Activated CD4-positive, CD25-positive, alpha-beta regulatory T cell treated with anti-CD3 and anti-CD28 coated beads, Interleukin-2, amount 50 U/mL, for 72 hours (primary cell): ENCODE measurements around the gene MEIS1.
"Not testable (repeated sequence)": the region's sequence is repeated elsewhere in the genome, so short reads cannot be mapped to it uniquely, and the experiment has no call there.

Experiments used
- DNase-seq: peaks from one replicate; pipeline ENCODE4 v3.0.0; 2021

The MEIS1 gene

DNA sequence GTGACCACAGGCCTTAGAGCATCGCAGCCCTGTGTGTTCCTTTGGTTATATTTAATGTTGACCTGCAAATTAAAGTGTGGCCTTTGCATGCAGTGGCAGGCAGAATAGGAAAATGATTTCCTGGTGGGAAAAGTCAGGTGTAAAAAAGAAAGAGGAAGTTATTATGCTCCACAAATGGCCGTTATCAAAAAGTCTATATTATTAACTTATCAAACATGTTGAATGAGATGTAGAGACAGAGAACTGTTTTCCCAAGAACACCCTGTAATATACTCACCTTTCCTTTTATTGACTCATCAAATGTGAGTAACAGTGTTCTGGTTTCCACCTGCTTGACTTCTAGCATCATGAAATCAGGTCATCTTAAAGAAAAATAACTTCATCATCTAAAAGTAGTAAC, 35.3 kb downstream of the MEIS1 start:
- DNase-seq, result no peak

DNA sequence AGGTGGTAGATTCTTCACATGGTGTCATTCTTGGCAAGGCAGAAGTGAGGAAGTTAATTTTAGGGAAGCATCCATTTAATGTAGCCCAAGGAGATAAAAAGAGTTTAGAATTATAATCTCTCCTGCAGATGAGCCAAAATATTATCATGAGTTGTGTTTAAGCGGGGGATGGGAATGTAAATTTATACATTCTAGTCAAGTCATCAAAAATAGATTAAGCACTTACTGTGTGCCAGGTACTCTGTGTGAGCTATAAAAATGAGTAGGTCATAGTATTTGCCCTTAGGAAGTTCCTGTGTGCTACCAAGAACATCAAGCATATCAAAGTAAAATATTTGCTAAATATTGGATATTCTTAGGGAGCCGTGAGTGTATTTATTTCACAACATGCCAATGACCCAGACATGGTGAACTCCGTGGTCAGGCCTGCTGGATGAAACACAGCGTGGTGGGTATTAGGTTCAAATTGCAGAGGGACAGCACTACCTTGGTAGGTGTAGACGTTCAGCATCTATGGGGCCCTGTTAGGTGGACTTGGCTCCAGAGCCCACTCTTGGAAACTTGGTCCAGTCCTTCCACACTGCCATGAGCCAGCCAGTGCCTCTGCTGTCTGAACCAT, 37.4 kb downstream of the MEIS1 start:
- no peak for DNase-seq

DNA sequence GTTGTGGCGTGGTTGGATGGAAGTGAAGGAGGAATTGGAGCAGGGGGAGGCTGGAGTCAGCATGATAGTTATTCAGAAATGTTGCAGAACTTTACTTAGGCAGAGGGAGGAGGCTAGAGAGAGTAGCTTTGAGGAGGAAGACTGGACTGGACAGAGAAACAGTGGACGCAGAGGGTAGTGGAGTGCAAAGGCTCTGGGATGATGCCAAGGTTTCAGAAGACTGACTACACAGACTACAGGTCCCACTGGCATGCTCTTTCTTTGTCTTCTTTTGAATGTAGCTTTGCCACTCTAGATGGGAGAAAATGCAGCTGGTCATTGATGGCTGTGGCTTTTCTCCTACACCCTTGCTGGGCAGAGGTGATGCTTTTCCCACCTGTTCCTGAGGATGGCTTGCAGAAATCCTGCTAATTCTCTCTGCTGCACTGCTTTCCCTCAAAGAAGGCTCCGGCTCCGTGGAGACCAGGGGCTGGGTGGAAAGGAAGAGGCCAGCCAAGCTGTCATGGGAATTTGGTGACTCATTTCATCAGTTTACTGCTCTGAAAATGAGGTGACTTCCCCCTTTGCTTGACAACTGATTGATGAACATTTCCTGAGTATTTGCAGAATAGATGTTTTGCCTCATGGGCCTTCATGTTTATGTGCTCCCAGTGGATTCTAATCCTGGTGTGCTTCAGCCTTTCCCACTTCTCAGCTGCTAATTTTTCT, 42.4 kb downstream of the MEIS1 start:
- no peak for DNase-seq

DNA sequence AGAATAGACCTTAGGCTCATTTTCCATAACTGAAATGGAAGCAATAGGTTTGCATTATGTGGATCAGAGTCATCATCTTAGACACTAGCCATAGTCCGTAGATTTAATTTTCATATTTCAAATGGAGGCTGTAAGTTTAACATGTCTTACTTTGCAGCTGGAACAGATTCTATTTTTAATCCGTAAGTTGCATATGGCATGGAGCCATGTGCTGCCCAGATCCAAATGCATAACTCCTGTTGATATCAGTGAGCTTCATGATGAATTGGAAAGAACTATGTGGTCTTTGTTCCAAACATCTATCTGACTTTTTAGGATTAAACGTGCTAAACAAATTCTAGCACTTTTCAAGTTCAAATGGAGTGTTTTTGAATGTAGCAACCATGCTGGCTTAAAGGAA, 43.4 kb downstream of the MEIS1 start:
- no peak for DNase-seq

DNA sequence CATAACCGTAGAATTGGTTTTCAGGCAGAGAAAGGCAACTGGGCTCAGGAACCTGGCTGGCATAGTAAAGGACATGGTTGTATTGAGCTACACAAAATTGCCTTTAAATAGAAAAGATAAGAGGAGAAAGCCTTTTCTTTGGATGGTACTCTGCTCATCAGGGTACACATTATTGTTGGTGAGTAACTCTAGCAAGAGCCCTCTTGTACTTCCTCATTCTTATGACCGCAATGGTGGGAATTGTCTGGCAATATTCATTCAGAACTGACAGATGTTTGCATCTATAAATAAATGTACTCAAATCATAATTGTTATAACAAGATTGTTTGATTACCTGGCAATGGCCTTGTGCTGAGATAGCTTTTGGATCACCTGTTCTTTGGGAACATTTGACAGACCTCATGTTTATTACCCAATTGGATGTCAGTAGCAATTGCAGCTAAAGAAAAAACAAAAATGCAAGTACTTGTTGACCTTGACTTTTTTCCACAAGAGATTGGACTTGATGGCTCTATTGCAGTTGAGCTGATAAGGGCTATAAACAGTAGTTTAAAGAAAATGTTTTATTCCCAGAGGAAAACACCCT, 43.9 kb downstream of the MEIS1 start:
- no peak for DNase-seq

DNA sequence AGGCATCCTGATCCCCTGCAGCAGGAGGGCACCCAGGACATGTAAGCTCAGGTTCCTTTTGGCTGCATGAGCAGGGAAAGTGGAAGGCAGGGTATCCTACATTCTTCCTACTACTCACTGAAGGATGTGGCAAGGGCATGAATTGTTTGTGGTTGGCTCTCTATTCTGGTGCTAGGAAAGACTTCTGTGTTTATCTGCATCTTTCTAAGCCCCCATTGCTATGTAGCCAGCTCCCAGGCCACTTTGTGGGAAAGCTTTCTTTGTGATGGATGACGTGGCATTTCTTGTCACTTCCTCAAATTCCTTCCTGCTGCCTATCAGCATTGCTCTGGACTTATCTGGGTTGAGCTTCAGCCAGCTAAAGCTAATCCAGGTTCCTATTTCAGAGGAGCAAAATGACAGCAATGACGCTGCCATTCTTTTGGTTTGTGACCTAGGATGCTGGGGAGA, 46.2 kb downstream of the MEIS1 start:
- DNase-seq, result no peak

DNA sequence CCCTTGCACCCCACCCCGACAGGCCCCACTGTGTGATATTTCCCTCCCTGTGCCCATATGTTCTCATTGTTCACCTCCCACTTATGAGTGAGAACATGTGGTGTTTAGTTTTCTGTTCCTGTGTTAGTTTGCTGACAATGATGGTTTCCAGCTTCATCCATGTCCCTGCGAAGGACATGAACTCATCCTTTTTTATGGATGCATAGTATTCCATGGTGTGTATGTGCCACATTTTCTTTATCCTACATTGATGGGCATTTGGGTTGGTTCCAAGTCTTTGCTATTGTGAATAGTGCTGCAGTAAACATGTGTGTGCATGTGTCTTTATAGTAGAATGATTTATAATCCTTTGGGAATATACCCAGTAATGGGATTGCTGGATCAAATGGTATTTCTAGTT, 50.3 kb downstream of the MEIS1 start:
- not testable (repeated sequence) for DNase-seq

DNA sequence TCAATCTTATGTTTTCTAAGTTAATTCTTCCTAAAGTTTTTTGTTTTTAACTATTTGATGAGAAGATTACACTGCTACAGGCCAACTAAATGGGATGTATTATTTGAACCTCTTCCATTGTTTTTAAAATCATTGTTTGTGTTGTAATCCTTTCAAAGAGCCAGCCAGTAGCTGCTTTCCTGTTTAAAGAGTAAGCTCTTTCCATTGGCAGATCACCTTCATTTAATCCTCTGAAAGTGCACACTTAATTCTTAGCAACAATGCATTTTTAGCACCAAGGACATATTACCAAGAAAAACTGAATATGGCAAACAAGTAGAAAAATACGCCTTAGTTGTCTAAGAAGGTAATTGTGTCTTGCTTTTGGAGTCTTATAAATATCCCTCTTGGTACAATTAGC, 54.0 kb downstream of the MEIS1 start:
- DNase-seq, result no peak

DNA sequence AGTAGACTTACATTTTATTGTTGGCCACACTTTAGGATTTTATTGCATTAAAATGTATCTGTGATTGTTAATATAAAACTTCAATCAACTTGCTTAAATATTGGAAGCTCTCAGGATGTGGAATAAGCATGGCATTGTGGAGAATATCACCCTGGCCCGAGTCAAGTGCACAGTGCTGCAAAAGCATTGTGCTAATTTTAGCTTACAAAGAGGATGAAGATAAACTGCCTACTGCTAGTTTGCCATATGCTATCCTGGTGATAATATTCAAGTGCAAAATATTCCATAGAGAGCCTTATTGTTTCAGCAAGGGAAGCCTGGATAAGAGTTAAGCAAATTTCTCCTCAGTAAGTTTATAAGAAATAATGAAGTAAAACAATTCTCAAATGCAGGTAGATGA, 54.5 kb downstream of the MEIS1 start:
- DNase-seq, result no peak

DNA sequence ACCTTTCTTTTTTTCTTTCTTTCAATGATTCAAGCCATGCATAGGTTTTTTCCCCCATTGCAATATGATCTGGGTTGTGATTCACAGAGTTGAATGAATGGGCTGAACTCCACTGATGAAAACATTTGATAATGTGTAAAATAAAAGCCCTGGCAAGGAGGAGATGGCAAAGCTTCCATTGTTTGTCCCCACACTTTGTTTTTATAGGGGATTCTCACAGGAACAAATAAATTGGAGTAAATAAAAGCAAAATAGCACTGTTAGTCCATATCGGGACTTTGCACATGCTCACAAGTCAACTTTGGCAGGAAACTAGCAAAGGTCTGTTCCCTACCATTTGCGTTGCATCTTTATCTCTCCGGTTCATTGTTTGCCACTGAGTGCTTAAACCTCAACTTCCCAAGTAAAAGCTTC, 55.7 kb downstream of the MEIS1 start:
- DNase-seq, result no peak

DNA sequence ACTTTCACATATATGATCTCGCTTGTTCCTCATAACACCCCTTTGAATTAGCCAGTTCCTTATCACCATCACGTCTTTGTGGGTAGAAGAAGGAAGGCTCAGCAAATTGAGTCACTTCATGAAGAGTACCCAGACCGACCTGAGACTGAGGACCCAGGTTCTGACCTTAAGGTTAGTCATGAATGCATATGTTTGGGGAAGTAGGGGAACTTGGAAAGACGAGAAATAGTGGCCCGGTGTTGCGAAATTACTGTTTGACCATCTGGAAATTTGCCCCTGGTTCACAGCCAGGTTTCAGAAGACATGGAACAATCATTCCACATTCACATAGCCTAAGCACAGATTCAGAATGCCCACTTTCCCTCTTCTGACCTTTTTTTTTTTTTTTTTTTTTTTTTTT, 59.8 kb downstream of the MEIS1 start:
- DNase-seq, result no peak

DNA sequence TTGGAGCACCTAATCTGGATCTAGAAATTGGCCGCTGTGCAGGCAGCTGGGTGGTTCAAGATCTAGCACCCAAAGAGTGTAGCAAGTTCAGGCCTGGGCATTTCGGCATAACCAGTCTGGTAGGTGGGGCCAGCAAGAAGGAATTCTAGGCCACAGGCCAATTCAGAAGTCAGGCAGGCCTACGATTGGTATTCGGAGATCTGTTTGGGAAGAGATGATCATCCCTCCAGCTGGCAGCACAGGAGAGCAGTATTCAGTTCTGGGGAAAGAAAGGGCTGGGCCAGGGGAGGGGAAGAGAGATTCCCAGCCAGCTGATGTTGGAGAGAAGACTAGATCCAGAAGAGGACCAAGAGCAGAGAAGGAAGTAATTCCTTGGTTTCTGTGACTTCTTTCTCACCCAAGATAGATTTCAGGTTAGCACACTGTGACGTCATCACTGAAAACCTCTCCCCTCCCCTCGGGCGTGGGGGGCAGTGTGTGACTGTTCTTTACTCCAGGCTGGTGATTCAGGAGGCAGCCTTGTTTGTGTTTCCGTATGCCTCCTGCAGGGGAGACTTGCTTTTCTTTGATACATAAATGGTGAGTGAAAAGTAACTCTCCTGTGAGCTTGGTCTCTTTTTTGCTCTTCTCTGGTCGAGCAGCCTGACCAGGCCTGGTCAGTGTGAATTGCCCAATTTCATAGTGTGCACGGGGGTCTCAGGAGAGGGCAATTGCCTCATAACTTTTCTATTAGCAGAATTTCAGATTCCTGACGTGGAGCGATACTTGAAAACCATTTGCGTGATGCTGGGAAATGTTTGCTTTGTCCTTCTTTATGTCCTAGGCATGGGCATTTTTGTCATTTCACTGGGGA, 61.1 kb downstream of the MEIS1 start:
- DNase-seq, result no peak

DNA sequence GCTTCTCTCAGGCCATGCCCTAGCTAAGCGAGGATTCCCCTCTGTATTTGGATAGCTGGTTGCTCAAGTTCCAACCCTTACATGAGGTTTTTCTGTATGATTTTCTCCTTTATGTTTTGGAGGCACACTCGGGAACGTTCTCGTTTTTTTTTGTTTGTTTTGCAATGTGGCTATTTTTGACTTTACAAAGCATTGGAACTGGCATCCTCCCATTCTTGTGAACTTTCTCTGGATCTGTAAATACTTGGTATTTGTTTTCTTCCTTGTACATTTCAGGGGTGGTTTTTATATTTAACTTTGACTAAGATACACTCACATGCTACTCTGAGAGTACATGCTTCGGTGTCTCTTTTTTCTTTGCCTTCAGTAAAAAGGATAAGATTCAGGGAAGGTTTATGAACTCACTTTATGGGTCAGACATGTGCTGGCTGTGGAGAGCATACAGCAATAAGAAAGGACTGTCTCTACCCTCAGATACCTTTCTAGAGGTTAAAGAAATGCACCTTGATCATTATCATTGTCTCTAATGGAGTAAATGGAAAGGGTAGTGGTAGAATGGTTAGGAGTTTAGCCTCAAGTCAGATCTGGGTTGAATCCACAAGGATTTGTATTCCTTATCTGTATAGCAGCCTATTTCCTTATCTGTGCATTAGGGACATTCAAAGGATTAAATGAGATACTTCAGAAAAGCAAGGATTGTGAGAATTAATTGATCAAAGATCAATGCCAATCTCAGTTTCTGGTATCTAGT, 61.9 kb downstream of the MEIS1 start:
- no peak for DNase-seq

DNA sequence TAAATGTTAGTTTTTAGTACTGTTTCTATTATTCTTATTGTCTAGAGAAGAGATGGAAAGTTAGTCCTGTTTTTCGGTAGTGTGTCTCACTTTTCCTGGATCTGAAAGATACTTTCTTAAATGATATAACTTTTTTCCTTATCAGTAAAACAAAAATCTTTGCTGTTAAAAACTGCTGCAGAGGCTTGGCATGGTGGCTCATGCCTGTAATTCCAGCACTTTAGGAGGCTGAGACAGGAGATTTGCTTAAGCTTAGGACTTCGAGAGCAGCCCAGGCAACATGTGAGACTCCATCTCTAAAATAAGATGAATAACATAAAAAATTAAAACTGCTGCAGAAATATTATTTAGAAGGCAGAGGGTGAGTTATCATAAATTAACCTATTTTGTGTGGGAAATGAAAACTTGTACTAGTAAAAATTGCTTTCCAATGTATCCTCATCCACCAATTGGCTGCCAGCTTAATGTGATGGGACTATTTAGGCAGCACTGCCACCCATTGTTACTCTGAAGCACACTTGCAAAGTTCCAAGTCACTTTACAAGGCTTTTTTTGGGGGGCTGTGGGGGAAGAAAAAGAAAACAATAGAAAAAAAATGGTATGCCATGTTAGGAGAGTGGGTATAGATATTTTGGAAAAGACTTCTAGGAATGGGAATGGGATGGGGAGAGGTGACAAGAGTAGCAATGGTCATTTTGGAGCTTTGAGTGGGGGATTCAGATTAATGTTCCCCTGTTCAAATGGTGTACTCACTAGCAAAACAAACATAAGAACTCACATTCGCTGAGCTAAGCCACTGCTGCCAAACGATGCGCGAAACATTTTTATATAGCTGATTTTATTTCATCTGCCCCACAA, 62.7 kb downstream of the MEIS1 start:
- no peak for DNase-seq

DNA sequence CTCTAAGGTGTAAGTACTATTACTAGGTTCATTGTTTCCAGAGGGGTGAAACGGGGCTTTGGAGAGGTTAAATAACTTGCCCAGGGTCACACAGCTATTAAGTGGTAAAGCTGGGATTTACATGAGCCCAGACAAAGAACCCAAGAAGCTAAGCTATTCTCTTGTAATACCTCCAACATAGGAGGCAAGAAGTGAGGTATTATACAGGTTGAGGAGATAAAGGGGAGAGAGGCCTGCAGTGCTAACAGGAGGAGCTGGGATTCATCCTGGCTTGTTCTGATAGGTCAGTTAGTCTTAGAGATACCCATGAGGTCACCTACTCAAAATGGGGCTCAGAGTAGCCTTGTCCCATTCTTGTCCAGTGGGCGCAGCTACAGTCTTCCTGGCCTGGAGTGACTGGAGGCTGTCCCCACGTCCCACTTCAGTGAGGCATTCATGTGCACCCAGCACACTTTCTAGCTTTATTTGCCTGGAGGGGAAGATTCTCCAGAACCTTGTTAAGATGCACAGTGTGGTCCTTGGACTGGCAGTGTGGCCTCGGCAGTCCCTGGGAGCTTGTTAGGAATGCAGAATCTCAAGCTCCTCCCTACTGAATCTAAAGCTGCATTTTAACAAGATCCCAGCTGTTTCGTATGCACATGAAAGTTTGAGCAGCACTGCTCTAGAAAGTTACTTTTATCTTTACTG, 63.5 kb downstream of the MEIS1 start:
- no peak for DNase-seq

DNA sequence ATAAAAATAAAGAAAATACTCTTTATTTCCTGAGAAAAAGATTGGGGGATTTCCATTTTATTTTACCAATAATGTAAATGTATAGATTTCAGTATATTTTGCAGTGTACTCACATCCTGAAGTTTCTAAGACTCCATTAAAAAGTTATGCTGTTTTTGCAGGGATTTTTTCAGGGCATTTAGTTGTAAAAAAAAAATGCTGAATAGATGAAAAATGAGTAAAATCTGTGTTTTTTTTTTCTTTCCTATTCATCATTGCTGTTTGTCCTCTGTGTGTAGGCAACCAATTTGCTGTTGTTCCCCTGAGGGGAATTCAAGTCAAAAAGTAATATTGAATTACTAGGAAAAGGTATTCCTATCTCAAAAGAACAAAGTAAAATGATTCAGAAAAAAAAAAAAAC, 66.3 kb downstream of the MEIS1 start:
- no peak for DNase-seq

DNA sequence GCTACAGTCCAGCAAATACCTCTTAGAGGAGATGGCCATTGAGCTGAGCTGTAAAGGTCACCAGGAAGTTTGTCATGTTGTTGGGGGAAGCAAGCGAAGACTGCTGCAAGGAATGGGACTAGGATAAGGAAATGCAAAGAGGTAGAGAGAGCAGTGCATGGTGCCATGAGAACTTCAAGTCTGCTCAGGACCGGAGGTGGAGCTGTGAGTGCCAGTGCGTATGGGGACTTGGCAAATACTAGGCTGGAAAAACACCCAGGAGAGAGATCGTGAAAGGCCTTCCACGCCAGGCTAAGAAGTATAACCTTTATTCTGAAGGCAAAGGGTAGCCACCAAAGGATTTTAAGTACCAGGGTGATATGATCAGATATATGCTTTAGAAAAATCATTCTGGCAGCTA, 71.3 kb downstream of the MEIS1 start:
- DNase-seq, result no peak

DNA sequence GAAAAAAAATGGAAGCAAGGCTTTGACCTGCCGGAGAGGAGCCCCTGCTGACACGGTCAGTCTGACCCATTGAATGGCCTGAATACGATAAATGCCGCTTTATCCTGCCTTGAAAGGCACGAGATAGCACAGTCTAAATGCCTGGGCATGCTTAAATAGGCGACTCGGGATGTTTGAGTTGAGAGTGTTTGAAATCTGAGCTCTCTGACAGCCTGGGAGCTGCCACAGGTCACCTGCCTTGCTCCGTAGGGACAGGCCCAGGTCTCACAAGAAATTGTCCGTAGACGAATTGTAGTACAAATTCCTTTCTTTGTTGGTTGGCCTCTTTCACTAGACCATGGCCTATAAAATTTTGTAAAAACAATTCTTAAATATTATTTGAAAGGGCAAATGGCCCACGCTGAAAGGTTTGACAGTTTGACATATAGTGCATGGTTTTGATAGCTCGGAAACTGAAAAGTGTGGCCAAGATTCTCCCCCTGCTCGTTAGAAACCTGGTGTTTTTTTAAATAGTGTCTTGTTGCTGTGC, 72.8 kb downstream of the MEIS1 start:
- no peak for DNase-seq

DNA sequence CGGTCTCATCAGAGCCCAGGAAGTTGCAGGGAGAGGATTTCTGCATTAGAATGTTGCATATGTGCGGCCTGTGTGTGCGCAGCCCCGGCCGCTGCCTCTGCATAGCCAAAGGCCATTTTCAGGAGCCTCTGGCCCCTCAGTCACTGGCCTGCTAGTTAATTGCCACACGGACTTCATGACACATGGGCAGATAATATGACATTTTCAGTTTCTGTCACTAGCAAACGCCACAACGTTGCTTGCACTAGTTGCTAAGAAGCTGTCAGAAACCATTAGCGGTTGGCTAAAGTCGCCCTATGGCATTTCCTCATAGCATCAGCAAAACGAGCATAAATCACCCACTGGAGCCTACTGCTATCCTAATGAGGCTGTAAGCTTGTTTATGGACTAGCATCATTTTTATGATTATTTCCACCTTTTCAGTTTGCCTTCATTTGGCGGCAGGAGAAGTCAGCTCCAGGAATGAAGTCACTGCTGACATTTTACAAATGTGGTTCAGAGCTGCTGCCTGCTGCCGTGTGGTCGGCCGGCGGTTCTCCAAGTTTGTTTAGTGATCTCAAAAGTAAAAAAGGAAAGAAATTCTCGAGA, 73.7 kb downstream of the MEIS1 start:
- DNase-seq, result no peak

DNA sequence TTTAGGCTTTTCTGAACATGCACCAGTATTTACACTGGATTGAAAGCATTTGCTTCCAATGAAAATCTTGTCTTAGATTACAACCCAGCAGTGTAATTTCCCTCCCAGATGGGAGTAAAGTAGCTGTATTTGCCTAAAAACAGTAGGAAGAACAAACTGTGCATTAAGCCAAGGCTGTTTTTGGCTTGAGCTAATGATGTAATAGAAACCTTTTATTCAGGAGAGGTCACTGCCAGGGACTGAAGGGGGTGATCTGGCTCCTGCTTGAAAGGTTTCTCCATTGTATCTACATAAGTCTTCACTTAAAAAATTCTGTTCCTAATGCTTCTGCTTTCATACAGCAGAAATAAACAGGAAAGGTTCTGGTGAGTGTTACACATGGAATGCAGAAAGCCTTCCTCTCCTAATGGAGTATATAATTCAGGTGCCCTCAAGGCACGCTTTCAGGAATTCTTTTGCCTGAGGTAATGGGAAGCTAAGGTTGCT, 74.4 kb downstream of the MEIS1 start:
- no peak for DNase-seq
